GM19468 (cell line): ENCODE measurements around the gene HINT3.
"Not testable (repeated sequence)": the region's sequence is repeated elsewhere in the genome, so short reads cannot be mapped to it uniquely, and the experiment has no call there.

Experiments
- ATAC-seq: cut with Tn5 transposase; IDR thresholded peaks from one replicate; pipeline ENCODE4 v1.9.1; 2021; ENCODE audit warnings: mild to moderate bottlenecking, moderate library complexity, moderate number of reproducible peaks; ENCODE audit not compliant: unreplicated experiment; ENCODE audit errors: extremely low read depth

HINT3 gene

GRCh38 chr6:125957845-125958244, 1.3 kb downstream of the HINT3 start:
- no peak for ATAC-seq

- no peak for ATAC-seq
Measured at GRCh38 chr6:125959041-125959440, 2.5 kb downstream of the HINT3 start.

- no peak for ATAC-seq
Measured at GRCh38 chr6:125961117-125961516, 4.5 kb downstream of the HINT3 start.

GRCh38 chr6:125962900-125963497, 6.4 kb downstream of the HINT3 start:
- no peak for ATAC-seq

- ATAC-seq = no peak
Measured at GRCh38 chr6:125963817-125964216, 7.2 kb downstream of the HINT3 start.

GRCh38 chr6:125966569-125966968, 10.0 kb downstream of the HINT3 start:
- ATAC-seq = no peak

GRCh38 chr6:125968493-125968892, 11.9 kb downstream of the HINT3 start:
- no peak for ATAC-seq

- ATAC-seq = no peak
Measured at GRCh38 chr6:125970760-125971159, 14.2 kb downstream of the HINT3 start.

- ATAC-seq = not testable (repeated sequence)
Measured at GRCh38 chr6:125972478-125972877, 15.9 kb downstream of the HINT3 start.

GRCh38 chr6:125974214-125974866, 17.8 kb downstream of the HINT3 start:
- no peak for ATAC-seq

- ATAC-seq = no peak
Measured at GRCh38 chr6:125979101-125979500, 22.5 kb downstream of the HINT3 start.

- ATAC-seq = no peak
Measured at GRCh38 chr6:125981571-125982185, 25.1 kb downstream of the HINT3 start.

- ATAC-seq = no peak
Measured at GRCh38 chr6:125983246-125983945, 26.8 kb downstream of the HINT3 start.

- ATAC-seq = no peak
Measured at GRCh38 chr6:125984311-125984710, 27.7 kb downstream of the HINT3 start.

GRCh38 chr6:125985522-125985921, 29.0 kb downstream of the HINT3 start:
- ATAC-seq = no peak

GRCh38 chr6:125985979-125986300, 29.4 kb downstream of the HINT3 start:
- no peak for ATAC-seq

- ATAC-seq = peak; percentile 99
Measured at GRCh38 chr6:125986301-125987025, 29.9 kb downstream of the HINT3 start, which contains the start of gene TRMT11. TSS of gene TRMT11 (plus strand) at chr6:125986540. CDS start at chr6:125986551, 11 bp downstream.

- no peak for ATAC-seq
Measured at GRCh38 chr6:125987026-125987617, 30.6 kb downstream of the HINT3 start.

- ATAC-seq = no peak
Measured at GRCh38 chr6:125988280-125988679, 31.7 kb downstream of the HINT3 start.

- no peak for ATAC-seq
Measured at GRCh38 chr6:125989631-125990030, 33.1 kb downstream of the HINT3 start.
